A549 (cell line): Measurements from ENCODE around the gene PCDH10.

Source experiments
- BHLHE40 ChIP-seq: IDR thresholded peaks from 2 replicates; pipeline ENCODE4 v1.6.1; 2012; ENCODE audit warnings: low read depth, low read length, inconsistent platforms
- CTCF ChIP-seq: fragments of >200 bp; sonication (Bioruptor Twin); formaldehyde crosslinking; IDR thresholded peaks from 3 replicates; pipeline ENCODE4 v1.5.1; 2016
- HOXB13 ChIP-seq: fragments of 250-450 bp; sonication (Bioruptor Pico); IDR thresholded peaks from 2 replicates; pipeline ENCODE4 v1.5.0; 2020; ENCODE audit warnings: low read depth, mild to moderate bottlenecking, moderate library complexity
- NFE2L2 ChIP-seq: fragments of 150-350 bp; conservative IDR thresholded peaks from 2 replicates; pipeline ENCODE4 v1.6.1; 2014; ENCODE audit warnings: low read length
- NR3C1 ChIP-seq: fragments of >200 bp; sonication (Bioruptor Twin); formaldehyde crosslinking; IDR thresholded peaks from 3 replicates; pipeline ENCODE4 v1.6.1; 2017
- RARB ChIP-seq: fragments of 250-450 bp; sonication (Bioruptor Pico); IDR thresholded peaks from 2 replicates; pipeline ENCODE4 v1.8.0; 2021; ENCODE audit warnings: mild to moderate bottlenecking, moderate library complexity
- RFX5 ChIP-seq: fragments of 450-650 bp; IDR thresholded peaks from 2 replicates; pipeline ENCODE4 v1.7.1; 2014; ENCODE audit warnings: antibody characterized with exemption, mild to moderate bottlenecking, moderate library complexity
- USF2 ChIP-seq: fragments of 450-650 bp; IDR thresholded peaks from 2 replicates; pipeline ENCODE4 v1.6.1; 2014; ENCODE audit warnings: antibody characterized with exemption
- ZFP36 ChIP-seq: fragments of 450-650 bp; IDR thresholded peaks from 2 replicates; pipeline ENCODE4 v1.6.1; 2014; ENCODE audit warnings: borderline replicate concordance; ENCODE audit not compliant: partially characterized antibody

GRCh38 chr4:133149364-133149695 lies 236 bp downstream of the PCDH10 start:
- TF ChIP-seq RFX5 (no peak), CTCF (no peak), BHLHE40 (no peak), RARB (CRISPR knock-in tag) (no peak), NR3C1 (no peak), ZFP36 (no peak), USF2 (no peak), HOXB13 (CRISPR knock-in tag) (no peak), NFE2L2 (no peak)
